ENCODE results near the gene HEATR3.
A peak's percentile ranks its signal among the peaks of the same experiment; 100 is the strongest.

Gene HEATR3, protein sequence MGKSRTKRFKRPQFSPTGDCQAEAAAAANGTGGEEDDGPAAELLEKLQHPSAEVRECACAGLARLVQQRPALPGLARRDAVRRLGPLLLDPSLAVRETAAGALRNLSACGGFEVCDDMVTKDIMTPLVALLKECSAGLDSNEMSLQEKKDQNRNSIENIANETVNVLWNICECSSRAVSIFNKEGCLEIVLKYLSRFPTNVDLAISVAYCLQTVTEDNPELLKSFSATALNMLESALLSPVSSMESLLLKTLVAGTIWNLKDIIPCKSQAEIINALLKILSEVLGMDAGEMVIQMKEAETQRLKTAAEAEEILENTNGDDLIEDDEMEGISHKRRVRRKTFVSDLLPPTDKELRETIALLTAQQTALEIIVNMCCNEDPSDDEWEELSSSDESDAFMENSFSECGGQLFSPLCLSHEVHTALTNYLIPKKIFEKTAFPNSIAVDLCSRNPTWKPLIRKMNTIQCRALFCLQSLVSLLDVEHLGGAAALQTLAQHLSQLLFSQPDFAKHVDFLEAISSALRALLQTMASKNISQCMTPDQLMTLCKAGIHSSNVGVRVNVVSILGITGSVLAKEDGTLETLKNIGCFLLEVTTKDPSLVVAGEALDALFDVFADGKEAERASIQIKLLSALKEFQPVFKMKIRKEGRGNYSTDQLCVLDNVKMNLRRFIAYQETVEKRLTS

DNA sequence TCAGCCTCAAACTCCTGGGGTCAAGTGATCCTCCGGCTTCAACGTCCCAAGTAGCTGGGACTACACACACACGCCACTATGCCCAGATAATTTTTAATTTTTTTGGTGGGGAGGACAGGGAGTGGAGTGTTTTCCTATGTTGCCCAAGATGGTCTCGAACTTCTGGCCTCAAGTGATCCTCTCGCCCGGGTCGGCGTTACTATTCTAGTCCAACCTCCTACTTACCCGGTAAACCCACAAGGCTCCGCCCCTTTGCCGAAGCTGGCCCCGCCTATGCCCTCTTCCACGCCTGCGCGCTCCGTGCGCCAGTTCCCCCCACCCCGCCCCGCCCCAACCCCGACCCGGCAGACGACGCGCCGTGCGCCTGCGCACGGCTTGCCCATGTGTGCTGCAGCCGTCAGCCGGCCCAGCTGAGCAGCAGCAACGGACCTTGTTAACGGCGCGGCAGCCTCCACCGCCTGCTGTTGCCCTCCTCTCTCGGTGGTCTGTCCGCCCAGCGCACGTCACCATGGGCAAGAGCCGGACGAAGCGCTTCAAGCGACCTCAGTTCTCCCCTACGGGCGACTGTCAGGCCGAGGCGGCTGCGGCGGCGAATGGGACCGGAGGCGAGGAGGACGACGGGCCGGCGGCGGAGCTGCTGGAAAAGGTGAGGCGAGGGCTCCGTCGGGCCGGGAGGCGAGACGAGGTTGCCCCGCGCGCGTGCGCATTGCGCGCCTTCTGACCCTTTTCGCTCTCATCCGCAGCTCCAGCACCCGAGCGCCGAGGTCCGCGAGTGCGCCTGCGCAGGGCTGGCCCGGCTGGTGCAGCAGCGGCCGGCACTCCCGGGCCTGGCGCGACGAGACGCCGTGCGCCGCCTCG is at the start of gene HEATR3:
Gene HEATR3, plus strand, starts transcription at position 347 of the 858 bp plus-strand sequence. Its CDS starts 162 bp downstream, at position 509.
- peak; percentile 94 for DNase-seq (ENCODE audit: low spot score)

DNA sequence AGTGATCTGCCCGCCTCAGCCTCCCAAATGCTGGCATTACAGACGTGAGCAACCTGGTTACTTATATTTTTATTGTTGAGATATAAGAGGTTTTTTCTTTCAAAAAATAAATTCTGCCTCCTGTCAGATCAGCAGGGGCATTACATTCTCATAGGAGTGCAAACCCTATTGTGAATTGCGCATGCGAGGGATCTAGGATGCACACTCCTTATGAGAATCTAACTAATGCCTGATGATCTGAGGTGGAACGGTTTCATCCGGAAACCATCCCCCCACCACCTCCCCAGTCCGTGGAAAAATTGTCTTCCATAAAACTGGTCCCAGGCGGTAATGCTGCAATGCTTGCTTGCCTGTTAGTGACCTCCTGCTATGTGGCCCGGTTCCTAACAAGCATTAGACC is 48.2 kb upstream of the HEATR3 start:
- no peak for DNase-seq (ENCODE audit: low spot score)

DNA sequence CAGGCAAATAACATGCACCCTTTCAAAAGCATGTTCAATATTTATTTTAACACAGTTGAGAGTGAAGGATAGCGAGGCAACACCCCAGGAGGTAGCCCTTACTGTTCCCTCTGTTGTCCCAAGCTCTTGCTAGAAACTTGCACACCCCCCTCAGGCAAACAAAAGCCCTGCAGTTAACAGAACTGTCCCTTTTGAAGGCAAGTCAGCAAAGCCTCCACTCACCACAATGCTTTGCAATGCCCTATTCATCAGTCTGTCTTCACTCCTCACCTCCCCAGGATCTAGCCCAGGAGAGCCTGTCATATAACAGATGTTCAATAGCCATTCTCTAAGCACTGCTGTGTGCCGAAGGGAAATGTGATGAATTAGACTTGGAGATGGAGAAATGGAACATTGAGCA is 44.2 kb upstream of the HEATR3 start:
- DNase-seq (ENCODE audit: low spot score), result no peak

DNA sequence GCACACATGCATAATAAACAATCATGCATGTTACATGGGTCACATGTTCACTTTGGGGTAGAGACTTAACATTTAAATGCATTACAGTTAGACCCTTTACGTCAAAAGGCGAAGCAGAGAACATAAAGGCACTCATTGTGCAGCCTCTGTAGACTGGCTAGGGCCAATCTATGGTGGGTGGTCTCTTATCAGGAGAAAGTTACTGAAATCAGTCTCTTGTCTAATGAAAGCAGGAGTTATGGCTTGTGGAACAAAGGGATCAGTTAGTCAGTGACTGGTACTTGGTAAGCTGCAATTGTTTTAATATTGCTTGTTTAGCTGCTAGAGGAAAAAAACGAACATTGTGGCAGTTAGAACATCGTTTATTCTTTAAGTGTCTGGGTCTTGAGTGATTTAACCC is 42.1 kb upstream of the HEATR3 start:
- no peak for DNase-seq (ENCODE audit: low spot score)

DNA sequence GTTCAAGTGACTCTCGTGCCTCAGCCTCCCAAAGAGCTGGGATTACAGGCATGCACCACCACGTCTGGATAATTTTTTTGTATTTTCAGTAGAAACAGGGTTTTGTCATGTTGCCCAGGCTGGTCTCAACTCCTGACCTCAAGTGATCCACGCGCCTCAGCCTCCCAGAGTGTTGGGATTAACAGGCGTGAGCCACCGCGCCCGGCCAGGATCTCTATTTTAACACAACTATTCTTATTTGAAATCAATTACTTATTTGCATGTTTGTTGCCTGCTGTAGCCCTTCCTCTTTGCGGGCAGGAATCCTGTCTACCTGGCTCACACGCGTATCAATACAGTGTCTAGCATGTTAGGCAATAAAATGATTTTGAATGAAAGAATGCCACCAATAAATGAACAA is 41.6 kb upstream of the HEATR3 start:
- no peak for DNase-seq (ENCODE audit: low spot score)

DNA sequence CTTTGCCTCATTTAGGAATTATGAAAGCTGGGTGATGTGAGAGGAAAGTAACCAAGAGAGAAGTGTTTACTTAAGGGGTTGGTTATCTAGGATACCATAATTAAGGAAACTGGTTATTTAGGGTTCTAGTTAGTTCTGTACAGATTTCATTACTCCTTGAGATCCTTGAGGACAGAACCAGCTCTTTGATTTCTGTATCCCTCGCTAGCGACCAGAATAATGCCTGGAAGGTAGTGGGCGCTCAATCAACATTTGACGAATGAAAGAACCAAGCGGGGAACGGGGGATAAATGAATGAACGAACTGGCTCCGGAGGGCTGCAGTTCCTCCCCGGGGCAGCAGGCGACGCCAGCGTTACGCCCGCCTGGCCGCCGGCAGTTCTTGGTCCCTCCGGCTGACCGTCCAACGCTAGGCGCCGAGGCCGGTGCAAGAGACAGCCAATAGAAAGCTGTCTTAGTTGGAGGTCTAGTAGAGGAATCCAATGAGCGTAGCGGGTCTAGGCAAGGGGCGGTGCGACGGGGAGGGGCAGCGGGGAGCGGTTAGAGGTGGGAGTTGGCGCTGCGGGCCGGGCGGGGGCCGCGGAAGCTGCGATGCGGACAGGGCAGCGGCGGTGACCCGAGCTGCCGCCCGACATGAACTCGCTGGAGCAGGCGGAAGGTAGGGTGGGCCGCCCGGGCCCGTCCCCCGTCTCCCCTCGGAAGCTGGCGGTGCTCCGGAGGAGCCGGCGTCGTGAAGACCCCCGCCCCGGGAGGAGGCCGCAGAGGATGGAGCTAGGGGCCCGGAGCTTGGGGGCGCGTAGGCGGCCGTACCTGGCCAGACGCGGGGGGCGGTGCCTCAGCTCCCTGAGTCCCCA is 40.9 kb upstream of the HEATR3 start, which contains the start of gene CNEP1R1:
Gene CNEP1R1, plus strand, starts transcription at position 542 of the 853 bp plus-strand sequence. Its CDS starts 91 bp downstream, at position 633.
- peak; percentile 97 for DNase-seq (ENCODE audit: low spot score)

DNA sequence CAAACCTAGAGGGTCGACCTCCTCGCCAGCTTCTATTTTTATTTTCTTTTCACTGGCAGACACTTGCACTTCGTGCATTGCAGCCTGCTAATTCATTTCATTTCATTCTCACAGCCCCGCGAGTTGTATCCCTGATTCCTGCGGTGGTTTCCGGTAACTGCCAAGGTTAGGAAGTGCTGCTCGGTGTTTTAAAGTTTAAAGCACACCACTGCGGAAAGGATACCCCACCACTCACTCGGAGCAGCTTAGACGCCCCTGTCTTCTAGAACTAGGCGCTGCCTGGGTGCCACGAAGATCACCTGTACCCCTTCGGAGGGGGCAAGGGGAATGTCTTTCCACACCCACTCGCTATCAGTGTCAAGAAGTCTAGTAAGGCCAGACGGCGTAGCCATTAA is 40.2 kb upstream of the HEATR3 start:
- DNase-seq (ENCODE audit: low spot score), result peak; percentile 37

DNA sequence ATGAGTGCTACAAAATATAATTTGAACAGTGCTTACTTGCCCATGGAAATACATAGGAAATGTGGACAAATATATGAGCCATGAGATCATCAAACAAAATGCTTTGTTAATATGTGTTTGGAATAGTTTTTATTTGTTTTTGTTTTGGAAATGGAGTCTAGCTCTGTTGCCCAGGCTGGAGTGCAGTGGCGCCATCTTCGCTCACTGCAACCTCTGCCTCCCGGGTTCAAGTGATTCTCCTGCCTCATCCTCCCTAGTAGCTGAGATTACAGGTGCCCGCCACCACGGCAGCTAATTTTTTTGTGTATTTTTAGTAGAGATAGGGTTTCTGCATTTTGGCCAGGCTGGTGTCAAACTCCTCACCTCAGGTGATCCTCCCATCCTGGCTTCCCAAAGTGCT is 37.9 kb upstream of the HEATR3 start:
- no peak for DNase-seq (ENCODE audit: low spot score)

DNA sequence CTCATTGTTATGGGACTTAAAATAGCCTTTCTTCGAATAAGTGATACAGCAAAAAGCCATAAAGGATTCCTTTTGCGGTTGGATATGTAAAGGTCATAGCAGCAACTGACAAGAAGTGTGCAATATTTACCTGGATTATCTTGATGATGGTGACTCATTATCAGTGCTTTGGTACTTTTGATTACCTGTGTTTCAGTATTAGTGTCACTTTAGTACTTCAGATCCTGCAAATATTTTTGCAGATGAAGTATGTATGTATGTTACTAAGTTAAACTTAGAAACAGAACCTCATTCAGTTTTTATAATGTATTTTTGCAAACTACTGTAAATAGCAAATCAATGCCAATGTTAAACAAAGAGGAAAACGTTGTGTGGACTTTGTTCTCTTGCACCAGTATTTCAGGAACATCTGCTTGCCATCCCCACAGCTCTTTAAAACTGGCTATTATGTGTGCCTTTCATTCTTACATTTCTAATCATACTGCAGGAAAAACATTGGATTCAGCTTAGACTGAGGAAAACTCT is 30.2 kb upstream of the HEATR3 start:
- no peak for DNase-seq (ENCODE audit: low spot score)

DNA sequence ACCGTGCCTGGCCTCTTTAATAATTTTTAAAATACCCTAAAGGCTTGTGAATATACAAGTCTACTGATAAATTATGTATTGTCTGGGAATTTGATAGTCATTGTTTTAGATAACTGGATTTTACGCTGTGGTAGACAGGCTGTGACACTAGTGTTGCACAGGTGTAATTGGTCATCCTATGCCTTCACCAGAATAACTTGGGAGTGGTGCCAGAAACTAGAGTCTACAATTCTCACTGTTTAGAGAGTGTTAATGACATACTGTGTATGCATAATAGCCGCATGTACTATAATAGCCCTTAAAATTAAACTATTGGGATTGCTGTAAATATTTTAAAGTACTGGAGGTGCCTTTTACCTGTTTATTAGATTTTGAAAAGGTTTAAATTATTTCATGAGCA is 29.3 kb upstream of the HEATR3 start:
- DNase-seq (ENCODE audit: low spot score), result no peak

DNA sequence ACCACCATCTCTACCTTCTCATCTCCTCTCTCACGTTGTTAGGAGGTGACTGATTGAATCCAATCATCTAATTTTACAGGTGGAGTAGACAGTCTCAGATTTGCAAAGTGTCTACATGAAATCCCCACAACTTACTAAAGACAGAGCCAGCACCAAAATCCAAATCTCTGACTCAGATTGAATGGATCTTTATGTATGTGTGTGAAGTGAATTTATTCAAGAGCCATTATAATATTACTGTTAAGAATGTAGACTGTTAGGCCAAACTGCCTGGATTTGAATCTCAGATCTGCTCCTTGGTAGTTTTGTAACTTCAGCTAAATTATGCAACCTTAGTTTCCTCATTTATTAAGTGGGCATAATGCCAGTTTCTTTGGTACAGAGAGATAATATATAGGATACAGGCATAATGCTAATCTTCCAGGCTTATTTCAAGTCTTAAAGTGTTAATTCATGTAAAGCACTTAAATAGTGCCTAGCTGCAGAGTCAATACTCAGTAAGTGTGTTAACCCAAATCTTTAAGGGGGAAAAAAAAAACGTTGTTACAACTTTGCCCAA is 28.0 kb upstream of the HEATR3 start:
- DNase-seq (ENCODE audit: low spot score), result no peak

DNA sequence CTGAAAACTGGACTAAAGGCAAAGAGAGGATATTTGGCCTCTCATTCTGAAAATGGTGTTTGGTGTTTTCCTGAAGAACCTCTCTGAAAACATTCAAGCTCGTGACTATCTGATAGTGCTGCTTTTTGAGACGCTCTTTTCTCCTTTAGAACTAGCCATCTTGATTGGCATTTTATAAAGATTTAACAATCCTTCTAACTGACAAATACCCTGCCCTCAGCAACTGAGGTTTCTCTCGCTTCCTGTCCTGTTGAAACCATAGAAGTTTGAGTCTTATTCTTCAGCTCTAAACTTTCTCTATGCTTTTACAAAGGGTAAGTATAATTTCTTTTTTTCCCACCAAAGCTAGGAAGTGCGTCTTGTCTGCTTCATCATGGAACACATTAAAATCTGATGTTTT is 27.5 kb upstream of the HEATR3 start:
- no peak for DNase-seq (ENCODE audit: low spot score)

DNA sequence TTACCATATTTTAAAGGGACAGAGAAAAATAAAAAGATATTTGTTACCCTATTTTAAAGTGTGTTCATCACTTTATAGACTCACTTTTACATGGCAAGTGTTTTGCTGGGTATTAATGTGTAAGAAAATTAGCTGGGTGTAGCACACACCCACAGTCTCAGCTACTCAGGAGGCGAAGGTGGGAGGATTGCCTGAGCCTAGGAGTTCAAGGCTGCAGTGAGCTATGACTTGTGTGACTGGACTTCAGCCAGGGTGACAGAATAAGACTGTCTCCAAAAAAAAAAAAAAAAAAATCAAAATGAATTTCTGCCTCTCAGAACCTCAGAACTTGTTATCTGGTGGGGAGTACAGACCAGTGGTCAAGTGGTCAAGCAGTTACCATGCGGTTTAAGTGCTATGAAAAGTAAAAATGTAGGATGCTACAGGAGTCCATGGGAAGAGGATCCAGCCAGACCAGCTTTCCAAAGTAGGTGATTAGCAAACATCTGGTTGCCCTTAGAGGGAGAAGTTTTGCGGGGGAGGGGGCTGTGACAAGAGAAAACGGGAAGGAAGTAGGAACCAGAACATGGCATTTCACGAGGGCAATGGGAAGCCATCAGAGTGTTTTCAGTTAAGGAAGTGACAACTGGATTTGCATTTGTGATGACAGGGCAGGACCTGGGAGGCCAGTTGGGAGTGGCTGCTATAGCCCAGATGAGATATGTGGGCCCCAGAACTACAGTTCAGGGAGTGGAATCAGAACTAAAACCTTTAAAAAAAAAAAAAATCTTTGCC is 26.8 kb upstream of the HEATR3 start:
- no peak for DNase-seq (ENCODE audit: low spot score)

DNA sequence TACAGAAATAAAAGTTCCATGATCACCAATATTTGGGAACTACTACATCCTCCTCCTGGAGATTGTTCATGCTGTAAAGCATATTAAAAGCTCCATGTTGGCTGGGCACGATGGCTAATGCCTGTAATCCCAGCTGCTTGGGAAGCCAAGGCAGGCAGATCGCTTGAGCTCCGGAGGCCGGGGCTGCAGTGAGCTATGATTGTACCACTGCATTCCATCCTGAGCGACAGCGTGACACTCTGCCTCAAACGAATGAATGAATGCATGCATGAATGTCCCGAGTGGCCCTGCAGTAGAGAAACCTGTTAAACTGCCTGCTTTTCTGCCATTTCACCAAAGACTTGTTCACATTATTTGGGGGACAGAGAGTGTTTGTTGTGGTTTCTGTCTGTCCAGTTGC is 25.8 kb upstream of the HEATR3 start:
- peak; percentile 12 for DNase-seq (ENCODE audit: low spot score)

DNA sequence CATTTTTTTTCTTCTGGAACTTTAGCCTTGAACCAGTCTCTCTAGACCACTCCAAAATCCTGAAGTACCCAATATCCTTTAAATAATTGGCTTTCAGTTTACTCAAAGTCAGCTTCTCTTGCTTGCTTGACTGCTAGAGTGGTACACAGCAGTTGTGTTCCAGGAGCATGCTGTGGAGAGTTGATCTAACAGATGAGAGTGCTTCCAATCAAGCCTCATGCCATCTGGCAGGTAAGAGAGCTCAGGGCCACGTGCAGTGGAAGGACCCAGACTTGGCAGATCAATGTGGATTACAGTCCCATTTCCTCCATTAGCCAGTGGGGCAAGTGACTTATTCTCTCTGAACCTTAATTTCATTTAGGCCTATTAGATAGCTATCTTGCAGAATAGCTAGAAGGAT is 25.1 kb upstream of the HEATR3 start:
- DNase-seq (ENCODE audit: low spot score), result no peak

DNA sequence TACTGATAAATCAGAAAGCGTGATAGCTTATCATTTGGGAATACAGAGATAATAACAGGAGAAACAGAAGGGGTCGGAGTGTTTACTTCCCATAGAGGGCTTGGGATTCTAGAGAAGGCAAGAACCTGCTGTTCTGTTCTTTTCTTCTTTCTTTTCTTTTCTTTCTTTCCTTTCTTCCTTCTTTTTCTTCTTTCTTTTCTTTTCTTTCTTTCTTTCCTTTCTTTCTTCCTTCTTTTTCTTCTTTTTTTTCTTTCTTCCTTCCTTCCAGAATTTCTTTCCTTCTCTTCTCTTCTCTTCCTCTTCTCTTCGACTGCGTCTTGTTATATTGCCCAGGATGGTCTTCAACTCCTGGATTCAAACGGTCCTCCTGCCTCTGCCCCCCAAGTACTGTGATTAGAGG is 22.4 kb upstream of the HEATR3 start:
- DNase-seq (ENCODE audit: low spot score), result no peak

DNA sequence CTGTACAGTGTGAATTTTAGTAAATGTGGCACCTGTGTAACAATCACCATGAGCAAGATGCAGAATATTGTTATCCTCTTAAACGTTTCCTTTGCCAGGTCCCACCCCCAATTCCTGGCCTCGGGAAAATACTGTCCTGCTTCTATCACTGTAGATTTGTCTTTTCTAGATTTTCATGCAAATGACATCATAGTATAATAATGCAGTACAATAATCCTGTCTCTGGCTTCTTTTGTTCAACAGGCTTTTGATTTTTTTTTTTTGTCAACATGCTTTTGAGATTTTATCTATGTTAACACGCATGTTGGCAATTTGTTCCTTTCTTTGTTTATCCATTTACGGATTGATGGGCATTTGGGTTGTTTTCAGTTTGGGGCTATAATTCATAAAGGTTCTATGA is 20.4 kb upstream of the HEATR3 start:
- no peak for DNase-seq (ENCODE audit: low spot score)

DNA sequence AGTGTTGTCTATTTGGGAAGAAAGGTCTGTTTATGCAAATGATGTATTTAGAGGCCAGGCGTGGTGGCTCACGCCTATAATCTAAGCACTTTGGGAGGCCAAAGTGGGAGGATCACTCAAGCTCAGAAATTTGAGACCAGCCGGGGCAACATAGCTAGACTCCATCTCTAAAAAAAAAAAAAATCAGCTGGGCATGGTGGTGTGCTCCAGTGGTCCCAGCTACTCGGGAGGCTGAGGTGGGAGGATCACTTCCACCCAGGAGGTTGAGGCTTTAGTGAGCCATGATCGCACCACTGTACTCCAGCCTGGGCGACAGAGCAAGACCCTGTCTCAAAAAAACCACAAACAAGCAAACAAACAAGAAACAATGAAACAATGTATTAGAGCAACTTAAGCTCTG is 18.9 kb upstream of the HEATR3 start:
- no peak for DNase-seq (ENCODE audit: low spot score)

DNA sequence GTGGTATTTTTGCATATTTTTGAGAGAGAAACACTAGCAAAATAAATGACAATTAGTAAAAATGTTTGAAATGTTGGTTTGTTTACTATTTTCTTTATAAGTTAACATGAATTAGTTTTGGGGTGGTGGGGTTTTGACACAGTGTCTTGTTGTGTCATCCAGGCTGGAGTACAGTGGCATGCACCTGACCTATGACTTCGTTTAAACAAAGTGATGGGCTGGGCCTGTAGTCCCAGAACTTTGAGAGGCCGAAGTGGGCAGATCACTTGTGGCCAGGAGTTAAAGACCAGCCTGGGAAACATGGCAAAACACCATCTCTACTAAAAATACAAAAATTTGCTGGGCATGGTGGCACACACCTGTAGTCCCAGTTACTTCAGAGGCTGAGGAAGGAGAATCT is 17.9 kb upstream of the HEATR3 start:
- DNase-seq (ENCODE audit: low spot score), result no peak

DNA sequence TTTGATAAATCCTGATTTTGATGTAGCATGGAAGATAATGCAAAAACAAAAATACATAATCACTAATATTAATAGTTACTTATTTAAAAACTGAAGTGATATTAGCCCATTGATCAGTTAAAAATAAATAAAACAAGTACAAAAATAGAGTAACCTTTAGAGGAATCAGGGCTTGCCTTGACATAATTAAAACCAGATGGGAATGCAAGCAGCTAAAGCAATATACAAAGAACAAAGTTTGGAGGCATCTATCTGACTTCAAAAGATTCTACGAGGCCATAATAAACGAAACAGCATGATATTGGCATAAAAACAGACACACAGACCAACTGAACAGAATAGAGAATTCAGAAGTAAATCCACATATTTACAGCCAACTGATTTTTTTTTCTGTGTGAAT is 15.0 kb upstream of the HEATR3 start:
- DNase-seq (ENCODE audit: low spot score), result no peak
